GM19240 (cell line): ENCODE results near the gene FOXN4.

Experiments
- DNase-seq: peaks from one replicate; pipeline ENCODE4 v3.0.0; 2011; ENCODE audit warnings: low spot score; ENCODE audit not compliant: insufficient read length

Gene FOXN4

DNA sequence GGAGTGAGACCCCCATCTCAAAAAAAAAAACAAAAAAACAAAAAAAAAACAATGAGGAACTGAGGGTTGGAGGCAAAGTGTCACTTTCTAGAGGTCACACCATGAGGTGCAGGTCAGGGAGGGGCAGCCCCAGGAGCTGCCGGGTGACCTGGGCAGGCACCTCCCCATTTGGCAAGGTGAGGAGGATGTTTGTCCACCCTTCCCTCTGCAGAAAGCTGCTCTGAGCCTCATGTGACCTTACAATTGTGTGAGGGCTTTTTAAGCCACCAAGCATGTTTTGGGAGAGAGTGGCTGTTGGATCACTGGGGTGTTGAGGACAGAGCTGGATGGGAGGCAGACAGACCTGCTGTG, 49.6 kb downstream of the FOXN4 start:
- no peak for DNase-seq

DNA sequence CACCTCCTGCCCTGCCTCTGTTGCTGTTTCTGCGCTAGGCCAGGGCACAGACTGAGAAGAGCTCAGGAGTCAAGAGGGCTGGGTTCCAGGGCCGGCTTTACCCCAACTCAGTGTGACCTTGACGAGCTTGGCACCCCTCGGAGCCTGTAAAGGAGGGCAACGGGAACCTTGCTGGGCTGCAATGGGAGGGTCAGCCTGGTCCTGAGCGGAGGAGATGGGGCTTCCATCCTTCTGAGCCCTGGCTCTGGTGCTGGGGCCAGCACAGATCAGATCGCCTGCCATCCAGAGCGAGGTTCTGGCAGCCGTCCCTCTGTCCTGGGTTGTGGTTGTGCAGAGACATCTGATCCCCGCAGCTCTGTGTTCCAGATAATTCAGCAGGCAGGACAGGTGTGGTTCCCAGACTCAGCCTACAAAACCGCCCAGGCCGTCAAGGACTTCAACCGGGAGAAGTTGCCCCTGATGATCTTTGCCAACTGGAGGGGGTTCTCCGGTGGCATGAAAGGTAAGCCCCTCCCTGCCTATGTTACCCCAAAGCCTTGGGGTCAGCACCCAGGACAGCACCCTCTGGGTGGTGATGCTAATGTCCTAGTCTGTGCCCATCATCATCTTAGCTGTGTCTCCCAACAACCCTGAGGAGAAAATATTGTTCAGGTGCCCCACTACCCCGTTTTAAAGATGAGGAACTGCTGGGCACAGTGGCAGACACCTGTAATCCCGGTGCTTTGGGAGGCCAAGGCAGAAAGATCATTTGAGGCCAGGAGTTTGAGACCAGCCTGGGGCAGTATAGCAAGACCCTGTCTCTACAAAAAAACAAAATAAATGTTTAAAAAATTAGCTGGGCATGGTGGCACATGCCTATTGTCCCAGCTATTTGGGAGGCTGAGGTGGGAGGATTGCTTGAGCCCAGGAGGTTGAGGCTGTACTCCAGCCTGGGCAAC, 50.2 kb downstream of the FOXN4 start:
- DNase-seq = no peak

DNA sequence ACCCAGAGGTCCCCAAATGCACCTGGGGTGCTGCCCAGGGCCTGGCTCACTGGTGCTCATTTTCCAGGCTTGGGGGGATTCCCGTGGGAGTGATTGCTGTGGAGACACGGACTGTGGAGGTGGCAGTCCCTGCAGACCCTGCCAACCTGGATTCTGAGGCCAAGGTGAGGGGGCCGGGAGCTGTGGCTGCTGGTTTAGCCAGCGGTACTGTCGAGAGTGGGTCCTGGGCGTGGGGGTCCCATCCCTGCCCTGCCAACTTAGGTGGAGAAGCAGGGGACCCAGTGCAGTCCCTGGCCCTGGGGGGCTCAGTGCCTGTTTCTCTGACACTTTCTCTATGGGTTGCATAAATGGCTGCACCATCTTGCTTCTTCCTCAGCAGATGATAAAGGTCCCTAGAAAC, 50.9 kb downstream of the FOXN4 start:
- no peak for DNase-seq

DNA sequence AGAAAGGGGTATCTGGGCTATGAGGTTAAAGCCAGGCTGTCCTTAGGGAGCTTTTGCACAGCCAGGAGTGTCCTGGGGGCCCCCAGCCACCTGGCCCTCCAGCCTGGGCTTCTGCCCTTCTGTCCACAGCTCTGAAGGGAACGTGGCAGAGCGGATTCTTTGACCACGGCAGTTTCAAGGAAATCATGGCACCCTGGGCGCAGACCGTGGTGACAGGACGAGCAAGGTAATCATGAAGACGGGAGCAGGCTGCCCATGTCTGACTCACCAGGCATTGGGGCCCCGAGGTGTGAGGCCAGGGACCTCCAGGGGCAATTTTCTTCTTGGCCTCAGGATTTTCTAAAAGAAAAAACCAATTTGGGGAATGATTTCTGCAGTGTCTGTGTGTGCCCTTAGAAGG, 53.1 kb downstream of the FOXN4 start:
- DNase-seq = no peak

DNA sequence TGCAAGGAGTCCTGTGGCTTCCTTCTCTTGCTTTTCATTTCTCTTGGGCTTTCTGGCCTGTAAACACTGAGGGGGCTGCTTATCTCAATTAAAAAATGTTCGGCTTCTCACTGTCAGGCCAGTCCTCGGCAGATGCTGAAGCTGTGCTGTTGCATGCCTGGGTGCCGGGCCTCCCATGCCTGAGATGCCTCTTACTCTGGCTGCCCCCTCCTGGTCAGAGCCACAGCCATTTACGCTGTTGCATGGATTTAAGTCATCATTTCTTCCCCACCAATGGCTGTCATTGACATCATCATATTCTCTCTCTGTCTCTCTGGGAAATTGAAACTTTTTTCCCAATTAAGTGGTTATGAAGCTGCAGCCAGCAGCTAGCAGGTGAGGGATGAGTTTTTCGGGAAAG, 53.7 kb downstream of the FOXN4 start:
- no peak for DNase-seq

DNA sequence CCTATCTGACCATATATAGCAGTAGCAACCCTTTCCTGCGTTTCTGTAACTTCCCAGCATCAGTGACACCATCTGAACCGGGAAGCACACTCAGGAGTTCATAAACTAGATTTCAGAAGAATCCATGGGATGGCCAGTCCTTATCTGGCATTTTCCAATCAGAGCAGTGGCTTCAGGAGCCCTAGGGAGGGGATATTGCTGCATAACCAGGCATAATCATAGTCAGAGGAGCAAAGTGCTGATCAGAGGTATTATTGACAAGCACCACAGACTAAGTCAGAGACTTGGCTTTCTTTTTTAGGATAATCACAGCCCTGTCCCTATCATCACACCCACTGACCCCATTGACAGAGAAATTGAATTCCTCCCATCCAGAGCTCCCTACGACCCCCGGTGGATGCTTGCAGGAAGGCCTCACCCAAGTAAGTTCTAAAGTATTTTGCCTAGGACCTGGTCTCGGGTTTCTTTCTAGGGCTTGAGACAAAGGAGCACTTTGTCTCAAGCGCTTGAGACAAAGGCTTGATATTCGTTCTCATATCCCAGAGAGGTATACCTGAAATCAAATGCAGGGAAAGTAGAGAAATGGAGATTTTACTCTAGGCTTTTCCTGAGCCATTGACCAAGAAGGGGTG, 55.1 kb downstream of the FOXN4 start:
- DNase-seq = no peak

DNA sequence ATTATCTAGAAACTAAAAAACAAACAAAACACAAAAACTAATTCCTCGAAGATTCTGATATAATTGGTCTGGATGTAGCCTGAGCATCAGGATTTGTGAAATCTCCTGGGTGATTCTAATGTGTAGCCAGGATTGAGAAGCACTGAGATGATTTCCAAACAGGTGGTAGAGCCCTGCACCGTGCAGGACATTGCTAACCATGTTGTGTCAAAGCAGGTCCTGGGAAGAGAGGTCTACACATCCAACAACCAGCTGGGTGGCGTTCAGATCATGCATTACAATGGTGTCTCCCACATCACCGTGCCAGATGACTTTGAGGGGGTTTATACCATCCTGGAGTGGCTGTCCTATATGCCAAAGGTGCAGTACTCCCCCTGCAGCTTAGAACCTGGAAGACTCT, 56.3 kb downstream of the FOXN4 start:
- DNase-seq = no peak

DNA sequence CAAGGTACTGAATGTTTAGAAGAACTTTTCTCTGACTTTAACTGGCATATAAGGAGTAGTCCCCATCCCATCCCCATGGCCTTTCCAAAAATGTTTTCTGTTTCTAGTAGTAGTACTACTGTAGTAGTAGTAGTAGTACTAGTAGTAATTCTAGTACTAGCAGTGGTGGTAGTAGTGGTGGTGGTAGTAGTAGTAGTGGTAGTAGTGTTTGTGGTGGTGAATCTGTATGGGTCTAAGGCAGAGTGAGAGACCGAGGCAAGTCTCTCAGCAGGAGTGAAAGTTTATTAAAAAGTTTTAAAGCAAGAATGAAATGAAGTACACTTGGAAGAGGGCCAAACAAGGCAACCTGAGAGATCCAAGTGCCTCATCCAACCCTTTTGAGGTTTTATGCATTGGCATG, 58.6 kb downstream of the FOXN4 start:
- DNase-seq = no peak

DNA sequence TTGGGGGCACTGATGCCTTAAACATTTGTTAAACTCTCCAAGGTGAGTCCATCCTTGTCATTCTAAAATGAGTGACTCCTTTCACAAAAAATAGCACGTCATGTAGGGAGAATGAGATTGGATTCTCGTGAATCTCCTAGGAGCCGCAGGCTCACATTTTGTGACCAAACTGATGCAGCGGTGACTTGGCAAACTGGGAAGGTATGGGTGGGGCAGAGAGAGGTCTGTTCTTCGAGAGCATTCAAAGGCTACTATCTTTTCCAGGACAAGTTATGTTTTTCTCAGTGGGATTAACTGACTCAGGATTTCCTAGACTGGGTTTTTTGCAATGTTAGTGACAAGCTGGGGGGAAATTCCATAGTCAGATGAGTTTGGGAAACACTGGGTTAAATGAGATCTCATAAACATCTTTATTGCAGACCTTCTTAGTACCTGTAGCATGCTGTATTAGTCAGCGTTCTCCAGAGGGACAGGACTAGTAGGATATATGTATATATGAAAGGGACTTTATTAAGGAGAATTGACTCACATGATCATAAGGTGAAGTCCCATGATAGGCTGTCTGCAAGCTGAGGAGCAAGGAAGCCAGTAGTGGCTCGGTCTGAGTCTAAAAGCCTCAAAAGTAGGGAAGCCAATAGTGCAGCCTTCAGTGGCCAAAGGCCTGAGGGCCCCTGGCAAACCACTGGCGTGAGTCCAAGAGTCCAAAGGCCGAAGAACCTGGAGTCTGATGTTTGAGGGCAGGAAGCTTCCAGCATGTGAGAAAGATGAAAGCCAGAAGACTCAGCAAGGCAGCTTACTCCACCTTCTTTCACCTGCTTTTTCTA, 61.0 kb downstream of the FOXN4 start:
- no peak for DNase-seq

DNA sequence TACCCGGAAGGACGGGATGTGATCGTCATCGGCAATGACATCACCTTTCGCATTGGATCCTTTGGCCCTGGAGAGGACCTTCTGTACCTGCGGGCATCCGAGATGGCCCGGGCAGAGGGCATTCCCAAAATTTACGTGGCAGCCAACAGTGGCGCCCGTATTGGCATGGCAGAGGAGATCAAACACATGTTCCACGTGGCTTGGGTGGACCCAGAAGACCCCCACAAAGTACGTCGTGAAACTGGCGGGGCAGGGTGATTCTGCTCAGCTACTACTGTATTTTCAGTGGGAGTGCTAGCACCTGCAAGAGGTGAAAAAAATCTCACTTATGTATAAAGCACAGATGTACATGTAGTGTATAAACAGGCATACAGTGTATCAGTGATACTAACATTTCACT, 62.9 kb downstream of the FOXN4 start:
- DNase-seq = no peak

DNA sequence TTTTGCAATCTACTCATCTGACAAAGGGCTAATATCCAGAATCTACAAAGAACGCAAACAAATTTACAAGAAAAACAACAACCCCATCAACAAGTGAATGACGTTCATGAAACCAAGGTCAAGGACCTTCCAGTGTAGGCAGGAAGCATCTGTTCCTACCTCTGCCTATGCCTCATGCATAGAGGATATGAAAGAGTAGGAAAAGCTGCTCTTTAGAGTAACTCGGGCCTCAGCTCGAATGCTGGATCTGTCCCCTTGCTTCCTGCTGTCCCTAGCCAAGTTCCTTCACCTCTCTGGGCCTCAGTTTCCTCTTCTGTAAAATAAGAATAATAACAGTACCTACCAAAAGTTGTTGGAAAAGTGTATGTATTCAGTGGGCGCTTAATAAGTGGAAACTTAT, 65.0 kb downstream of the FOXN4 start:
- no peak for DNase-seq

DNA sequence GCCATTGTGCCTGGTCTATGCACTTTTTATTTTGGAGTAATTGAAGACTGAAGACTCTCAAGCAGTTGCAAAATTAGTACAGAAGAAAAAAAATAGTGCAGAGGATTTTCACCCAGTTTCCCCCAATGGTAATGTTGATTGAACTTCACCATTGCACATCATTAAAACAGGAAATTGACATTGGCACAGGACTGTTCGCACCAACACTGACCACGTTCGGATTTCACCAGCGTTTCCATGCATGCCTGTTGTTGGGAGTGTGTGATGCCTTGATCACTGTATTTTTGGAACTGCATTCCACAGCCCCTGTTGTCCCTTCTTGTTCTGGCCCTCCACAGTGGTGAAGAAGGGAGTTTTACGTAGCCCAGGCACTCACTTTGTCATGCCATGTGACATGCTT, 67.1 kb downstream of the FOXN4 start:
- DNase-seq = no peak

DNA sequence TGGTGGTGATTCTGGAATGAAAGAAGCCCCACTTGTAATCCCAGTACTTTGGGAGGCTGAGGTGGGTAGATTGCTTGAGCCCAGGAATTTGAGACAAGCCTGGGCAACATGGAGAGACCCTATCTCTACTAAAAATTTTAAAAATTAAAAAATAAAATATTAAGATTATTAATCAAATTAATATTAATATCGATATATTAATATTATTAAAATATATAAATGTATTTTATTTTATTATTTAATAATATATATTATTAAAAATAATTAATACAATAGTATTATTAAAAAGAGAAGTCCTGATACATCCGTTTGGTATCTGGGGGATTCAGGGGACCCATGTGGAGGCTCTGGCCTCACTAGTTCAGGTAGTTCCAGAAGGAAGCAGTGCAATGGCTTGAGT, 68.7 kb downstream of the FOXN4 start:
- no peak for DNase-seq

DNA sequence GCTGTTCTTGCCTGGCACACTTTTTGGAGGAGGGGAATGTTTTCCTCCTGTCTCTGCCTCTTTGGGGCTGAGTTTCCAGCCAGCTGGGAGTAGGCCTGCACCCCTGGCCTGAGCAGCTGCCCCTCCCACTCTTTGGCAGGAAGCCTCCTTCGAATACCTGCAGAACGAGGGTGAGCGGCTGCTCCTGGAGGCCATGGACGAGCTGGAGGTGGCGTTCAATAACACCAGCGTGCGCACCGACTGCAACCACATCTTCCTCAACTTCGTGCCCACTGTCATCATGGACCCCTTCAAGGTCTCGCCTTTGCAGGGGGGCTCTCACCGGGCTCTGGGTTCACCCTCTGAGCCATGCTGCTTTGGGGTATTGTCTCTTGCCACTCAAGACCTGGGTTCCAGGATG, 69.4 kb downstream of the FOXN4 start:
- no peak for DNase-seq

DNA sequence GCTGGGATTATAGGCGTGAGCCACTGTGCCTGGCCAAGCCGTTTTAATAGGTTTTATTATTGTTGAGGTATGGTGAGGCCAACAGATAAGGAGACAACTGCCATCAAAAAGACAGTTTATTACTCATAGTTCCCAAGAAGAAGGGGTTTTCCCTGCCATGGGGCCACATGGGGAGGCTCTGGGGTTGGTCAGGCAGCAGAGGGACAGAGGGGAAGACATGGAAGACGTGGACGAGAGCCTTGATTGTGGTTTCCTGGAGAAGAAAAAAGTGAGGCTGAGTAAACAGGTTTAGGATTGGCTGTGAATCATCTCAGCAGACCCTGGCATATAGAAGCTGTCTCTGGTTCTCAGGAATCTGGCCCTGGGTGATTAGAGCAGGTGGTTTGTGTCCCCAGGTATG, 69.9 kb downstream of the FOXN4 start:
- no peak for DNase-seq

DNA sequence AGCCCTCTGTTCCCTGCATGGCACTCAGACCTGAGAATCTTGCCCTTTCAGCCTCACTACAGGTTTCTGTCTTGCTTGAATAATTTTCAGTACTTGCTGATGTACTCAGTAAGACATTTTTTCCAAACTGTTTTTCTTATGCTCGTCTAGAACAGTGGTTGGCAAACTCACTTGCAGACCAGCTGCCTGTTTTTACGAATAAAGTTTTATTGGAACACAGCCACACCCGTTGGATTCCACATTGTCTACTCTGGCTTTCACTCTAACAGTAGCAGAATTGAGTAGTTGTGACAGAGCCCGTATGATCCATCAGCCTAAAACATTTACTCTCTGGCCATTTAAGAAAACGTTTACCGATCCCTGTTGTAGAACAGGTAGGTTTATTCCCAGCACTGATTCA, 72.8 kb downstream of the FOXN4 start:
- no peak for DNase-seq

DNA sequence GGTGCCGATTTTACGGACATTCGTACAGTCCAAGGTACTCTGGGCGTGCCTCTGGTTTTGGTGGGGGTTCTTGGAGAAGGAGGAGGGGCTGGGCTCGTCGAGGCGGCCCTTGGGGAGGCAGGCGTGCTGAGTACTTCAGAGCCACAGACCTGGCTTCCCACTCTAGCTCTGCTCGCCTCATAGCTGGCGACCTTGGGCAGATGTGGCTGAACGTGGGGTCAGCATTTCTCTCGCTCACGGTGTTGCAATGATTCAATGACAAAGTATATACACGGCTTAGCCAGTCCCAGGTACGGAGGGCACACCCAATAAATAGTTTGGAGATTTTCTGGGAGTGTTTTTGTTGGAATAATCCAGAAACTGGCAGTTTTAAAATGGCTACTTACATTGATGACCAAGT, 75.1 kb downstream of the FOXN4 start:
- DNase-seq = no peak

DNA sequence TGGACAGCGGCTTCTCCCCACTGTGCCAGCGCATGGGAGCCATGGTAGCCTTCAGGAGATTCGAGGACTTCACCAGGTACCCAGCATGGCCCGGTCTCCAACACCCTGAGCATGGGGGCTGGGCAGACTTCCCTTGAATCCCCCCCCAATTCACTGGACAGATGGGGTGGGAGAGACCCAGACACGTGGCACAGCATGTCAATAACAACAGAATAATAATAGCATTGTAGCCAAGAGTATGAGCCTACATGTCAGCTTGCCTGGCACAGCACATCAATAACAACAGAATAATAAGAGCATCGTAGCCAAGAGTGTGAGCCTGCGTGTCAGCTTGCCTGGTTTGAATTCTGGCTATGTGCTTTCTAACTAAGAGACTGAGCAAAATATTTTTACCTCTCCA, 76.4 kb downstream of the FOXN4 start:
- DNase-seq = no peak

DNA sequence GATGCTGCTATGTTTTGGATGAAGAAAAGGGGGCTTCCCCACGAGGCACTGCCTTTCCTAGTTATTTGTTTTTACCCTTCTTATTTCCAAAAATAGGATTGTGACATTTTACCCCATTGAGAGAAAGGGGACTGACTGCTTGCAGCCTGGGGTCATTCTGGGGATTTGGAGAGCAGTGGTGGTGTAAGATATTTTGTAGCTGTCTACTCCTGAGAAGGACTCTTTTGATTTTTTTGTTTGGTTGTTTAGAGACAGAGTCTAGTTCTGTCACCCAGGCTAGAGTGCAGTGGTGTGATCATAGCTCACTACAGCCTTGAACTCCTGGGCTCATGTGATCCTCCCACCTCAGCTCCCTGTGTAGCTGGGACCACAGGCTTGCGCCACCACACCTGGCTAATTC, 78.9 kb downstream of the FOXN4 start:
- DNase-seq = no peak

DNA sequence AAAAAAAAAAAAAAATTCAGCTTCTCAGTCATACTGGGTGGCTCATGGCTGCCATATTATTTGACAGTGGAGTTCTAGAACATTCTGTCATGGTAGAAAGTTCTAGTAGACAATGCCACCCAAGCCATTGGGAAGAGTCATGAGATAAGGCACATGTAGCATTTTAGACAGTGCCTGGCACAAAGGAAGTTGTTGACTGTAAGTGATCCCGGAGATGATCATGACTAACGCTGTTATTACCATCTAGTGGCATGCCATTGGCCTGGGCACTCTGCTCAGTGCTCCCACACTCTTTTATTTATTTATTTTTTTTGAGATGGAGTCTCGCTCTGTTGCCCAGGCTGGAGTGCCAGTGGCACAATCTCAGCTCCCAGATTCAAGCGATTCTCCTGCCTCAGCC, 80.4 kb downstream of the FOXN4 start:
- DNase-seq = no peak
